Suppressor macrophage (primary cell): ENCODE results near the gene TPST2.
A peak's percentile ranks its signal among the peaks of the same experiment; 100 is the strongest.

ENCODE experiments used
- DNase-seq, 4 experiments: peaks; one replicate each; pipeline ENCODE4 v3.0.0-alpha.2; 2020 to 2022

The TPST2 gene

DNA sequence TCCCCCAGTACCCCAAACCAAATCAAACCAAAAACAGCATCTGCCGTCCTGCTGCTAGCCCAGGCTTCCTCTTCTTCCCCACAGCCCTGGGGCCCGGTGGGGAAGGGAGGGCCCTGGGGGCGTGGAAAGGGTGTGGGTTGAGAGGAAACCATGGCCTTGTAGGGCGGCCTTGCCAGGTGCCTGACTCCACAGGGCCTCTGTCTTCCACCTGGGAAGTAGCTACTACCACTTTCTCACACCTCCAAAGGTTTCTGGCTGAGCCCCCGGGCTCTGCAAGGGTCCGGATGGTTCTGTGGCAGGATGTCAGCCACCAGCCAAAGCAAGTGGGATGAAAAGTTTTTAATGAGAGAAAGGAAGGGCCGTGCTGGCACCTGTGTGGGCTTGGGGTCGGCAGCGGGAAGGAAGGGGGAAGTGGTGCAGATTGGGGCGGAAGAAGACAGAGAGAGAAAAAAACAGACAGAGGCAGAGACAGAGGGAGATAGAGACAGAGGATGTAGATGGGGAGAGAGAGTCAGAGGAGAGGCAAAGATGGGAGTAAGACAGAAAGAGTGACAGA is 10.5 kb downstream of the TPST2 start:
- peak; percentile 63 to 81 (median 66) for DNase-seq

- no peak for DNase-seq
Observed at GRCh38 chr22:26577081-26577480, 12.9 kb downstream of the TPST2 start.

- peak; percentile 72 to 86 (median 78) for DNase-seq
Observed at GRCh38 chr22:26576026-26576680, 13.8 kb downstream of the TPST2 start.

DNA sequence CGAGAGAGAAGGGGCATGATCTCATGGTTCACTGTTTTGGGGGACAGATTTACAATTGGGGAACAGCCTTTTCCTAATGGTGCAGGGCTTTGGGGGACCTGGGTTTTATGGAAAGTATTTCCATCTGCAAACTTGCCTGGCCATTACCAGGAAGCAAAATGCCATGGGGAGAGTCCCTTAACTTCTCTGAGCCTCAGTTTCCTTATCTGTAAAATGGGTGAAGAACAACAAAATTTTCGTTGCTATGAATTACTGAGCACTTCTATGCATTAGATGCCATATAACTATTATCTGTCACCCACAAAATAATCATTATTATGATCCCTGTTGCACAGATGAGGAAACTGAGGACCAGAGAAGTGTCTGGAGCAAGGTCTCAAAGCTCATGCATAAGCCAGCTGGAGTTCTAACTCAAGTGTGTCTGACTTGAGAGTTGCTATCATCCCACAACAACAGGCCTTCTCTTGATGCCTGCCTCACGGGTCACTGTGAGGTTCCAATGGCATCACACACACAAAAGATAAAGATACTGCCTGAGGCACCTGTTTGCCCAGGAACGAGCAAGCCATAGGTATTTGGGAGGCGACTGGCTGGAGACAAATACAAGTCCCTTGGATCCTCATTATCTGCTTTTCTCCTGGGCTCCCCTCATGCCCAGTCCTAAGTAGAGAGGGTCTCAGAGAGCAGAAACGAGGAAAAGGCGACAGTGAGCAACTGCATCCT is 15.8 kb downstream of the TPST2 start:
- DNase-seq: no peak

DNA sequence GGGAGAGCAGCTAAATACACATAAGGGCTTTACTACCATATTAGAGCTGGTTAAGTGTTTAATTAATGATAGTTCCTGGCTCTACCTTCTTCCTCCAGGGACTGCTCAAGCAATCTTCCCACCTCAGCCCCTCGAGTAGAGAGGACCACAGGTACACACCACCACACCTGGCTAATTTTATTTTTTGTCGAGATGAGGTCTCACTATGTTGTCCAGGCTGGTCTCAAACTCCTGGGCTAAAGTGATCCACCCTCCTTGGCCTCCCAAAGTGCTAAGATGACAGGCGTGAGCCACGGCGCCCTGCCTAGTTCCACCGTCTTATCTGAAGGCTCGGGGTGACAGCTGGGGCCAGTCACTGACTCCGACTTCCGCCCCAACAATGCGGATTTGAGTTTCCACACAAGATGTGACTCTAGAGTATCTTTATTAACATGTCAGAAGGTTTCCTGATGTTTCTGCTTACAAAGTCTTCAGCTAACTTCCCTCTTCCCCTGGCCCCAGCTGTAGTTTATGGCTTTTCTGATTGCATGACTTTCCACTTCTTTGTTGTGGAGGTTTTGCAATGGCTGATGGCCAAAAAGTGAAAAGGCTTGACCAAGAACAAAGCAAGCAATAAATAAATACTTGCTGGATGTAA is 16.8 kb downstream of the TPST2 start:
- peak; percentile 91 to 96 (median 94) for DNase-seq

DNA sequence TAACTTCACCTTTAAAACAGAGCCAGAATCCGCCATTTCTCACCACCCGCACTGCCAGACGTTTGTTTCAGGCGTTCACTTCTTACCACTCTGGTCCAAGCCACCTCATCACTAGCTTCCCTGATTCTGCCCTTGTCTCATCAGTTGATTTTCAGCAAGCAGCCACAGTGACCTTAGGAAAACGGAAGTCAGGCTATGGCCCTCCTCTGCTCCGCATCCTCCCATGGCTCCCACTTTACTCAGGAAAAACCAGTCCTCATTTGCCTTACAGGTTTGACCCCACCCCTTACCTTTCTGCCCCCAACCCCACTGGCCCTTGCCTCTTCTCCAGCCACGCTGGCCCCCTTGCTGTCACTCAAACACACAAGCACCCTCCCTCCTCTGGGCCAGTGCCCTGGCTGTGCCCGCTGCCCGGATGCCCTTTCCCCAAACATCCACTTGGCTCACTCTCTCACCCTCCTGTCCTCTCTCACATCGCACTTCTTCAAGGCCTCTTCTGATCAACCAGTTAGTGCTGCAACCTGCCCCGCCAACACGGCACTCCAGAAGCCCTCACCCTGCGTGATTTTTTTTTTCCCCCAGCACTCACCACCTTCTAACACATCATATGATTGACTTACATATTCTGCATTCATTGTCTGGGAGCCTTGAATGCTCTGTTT is 18.9 kb downstream of the TPST2 start:
- DNase-seq: no peak

DNA sequence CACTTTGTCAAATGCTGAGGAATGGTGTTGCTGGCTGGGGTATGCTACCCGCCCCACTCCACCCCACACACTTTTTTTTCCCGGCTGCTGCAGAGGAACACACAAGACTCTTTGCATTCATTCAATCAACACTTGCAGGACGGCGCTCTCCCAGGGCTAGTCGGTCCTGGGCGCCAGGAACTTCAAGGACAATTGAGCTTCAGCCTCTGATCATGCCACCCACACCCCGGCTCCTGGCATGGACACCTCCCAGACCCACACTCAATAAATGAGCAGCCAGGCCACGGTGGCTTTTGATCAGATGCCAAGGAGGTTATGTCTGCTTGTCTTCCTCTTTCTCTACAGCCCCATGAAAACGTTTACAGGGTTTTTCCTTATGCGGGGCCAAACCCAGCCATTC is 19.8 kb downstream of the TPST2 start:
- DNase-seq: peak in 2 of 4 experiments; percentile 24 to 27

DNA sequence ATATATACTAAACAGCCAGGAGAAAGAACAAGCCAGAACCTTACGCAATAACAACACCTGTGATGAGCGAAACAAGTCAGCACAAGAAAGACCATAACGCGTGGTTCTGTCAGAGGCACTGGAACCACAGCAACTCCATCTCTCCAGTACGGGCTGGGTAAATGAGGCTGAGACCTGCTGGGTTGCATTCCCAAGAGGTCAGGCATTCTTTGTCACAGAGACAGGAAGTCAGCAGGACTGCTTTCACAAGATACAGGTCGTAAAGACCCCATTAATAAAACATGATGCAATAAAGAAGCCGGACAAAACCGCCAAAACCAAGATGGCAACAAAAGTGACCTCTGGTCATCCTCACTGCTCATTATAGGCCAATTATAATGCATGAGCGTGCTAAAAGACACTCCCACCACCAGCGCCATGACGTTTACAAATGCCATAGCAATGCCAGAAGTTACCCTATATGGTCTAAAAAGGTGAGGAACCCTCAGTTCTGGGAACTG is 21.7 kb downstream of the TPST2 start:
- DNase-seq: no peak

- DNase-seq: no peak
Observed at GRCh38 chr22:26567610-26568009, 22.3 kb downstream of the TPST2 start.

DNA sequence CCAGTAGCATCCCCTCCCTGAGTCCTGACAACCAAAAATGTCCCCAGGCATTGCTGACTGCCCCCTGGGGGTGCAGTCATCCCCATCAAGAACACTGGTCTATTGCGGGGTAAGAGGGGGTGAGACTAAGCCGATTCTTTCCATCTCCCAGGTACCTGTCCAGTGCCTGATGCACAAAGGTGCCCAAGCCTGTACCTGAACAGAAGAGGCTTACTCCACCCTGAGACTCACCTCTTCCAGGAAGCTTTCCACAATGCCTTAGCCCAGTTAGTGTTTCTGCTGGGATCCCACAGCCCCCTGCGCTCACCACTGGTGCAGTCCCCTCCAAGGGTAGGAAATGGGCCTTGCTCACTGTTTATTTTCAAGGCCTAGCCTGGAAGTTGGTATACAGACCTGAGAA is 22.9 kb downstream of the TPST2 start:
- no peak for DNase-seq

GRCh38 chr22:26565889-26566288 is 24.0 kb downstream of the TPST2 start:
- no peak for DNase-seq

- DNase-seq: no peak
Observed at GRCh38 chr22:26565181-26565580, 24.8 kb downstream of the TPST2 start.

DNA sequence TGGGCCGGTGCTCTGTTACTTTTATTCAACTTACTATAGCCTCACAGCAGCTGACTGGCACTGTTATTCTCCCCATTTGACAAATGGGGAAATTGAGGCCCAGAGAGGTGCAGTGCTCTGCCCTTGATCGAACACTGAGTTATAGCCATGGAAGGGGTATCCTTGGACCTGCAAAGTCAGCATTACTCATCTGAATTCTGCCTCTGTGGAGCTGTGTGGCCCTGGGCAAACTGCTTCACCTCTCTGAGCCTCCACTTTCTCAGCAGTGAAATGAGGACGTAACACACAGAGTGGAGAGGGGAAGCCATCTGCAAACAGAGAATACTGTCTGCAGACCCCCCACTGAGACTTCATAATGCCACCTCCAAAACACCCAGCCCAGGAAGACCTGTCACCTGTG is 25.3 kb downstream of the TPST2 start:
- no peak for DNase-seq

- no peak for DNase-seq
Observed at GRCh38 chr22:26564181-26564580, 25.8 kb downstream of the TPST2 start.

DNA sequence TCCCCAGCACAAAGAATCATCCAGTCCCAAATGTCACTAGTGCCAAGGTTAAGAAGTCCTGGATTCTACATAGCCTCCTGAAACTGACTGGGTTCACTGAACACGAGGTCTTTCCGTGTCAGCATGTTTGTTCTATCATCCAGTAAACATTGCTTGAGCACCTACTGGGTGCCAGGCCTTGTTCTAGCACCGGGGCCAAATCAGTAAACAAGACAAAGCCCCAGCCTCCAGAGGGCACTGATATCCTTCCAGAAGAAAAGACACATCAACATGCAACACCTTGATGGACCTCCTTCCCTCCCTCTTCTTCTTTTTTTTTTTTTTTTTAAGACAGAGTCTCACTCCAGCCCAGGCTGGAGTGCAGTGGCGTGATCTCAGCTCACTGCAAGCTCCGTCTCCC is 26.9 kb downstream of the TPST2 start:
- no peak for DNase-seq

GRCh38 chr22:26561756-26562417 is 28.0 kb downstream of the TPST2 start:
- DNase-seq: no peak

- peak; percentile 28 to 70 (median 59) for DNase-seq
Observed at GRCh38 chr22:26559961-26560575, 29.9 kb downstream of the TPST2 start.

DNA sequence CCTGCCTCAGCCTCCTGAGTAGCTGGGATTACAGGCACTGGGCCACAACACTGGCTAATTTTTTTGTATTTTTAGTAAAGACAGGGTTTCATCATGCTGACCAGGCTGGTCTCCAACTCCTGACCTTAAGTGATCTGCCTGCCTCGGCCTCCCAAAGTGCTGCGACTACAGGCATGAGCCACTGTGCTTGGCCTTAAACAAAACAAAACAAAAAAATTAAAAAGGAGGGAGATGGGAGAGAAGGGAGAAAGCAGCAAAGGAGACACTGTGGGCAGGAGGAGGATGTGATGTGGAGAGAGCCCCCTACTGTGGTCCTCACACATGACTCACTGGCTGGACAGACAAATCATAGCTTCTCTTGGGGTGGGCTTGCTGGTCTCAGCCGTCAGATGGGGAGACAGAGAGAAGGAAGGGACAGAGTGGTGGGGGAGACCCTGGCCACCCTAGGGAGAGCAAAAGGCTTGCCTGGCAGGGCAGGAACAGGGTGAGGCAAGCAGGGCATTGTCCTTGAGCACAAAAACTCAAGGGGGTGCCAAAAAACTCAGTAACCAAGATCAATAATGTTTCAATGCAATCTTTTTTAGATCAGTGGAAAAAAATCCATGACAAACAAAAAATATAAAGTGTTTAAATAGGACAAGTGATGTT is 31.6 kb downstream of the TPST2 start:
- DNase-seq: no peak

DNA sequence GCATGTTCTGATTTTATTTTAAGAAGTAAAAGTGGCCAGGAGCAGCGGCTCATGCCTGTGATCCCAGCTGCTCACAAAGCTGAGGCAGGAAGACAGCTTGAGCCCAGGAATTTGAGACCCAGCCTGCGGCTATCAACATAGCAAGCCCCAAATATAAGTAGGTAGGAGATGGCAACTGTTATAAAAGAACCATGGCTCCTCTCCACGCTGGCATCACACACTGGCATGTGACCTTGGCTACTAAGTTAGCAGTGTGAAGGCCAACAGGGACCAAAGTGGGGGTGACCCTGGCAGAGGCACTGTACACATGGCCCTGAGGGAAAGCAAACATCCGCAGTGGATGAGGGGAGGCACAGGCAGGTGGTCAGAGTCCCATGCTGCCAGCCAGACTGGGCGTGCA is 33.0 kb downstream of the TPST2 start:
- DNase-seq: no peak

- no peak for DNase-seq
Observed at GRCh38 chr22:26555478-26555877, 34.5 kb downstream of the TPST2 start.

- no peak for DNase-seq
Observed at GRCh38 chr22:26554956-26555355, 35.0 kb downstream of the TPST2 start.
